ENCODE measurements around the gene MAGEB16. TPM values are rescaled to one million over a fixed set of nuclear protein-coding genes. Genes with fewer than 3 reads are reported as not detected.

Gene MAGEB16
- total RNA-seq, 6 experiments from 2014 or later: not detected

DNA sequence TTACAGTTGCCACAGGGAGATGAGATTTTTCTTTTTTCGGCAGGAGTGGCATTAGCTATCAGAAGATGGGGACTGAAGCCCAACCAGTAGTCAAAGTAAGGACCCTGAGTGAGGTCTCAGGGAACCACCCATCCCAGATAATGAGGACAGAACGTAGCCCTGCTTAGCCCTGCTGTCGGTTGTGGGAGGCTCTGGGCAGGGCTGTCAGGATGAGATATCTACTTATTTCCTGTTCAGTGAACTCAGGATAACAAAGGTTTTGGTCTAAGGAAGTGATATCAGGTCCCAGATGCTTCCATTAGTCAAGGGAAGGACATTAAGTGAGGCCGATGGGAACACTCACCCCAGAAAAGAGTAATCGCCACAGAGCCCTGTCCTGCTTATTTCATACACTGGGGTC is 2.3 kb downstream of the MAGEB16 start:
- peaks cover 13% of the 10 kb centered on the region for H3K9me3 Mint-ChIP-seq
- DNase-seq: no peak
- no peak overlapping the region for H3K27ac Mint-ChIP-seq
- TF ChIP-seq, protein P1, sequence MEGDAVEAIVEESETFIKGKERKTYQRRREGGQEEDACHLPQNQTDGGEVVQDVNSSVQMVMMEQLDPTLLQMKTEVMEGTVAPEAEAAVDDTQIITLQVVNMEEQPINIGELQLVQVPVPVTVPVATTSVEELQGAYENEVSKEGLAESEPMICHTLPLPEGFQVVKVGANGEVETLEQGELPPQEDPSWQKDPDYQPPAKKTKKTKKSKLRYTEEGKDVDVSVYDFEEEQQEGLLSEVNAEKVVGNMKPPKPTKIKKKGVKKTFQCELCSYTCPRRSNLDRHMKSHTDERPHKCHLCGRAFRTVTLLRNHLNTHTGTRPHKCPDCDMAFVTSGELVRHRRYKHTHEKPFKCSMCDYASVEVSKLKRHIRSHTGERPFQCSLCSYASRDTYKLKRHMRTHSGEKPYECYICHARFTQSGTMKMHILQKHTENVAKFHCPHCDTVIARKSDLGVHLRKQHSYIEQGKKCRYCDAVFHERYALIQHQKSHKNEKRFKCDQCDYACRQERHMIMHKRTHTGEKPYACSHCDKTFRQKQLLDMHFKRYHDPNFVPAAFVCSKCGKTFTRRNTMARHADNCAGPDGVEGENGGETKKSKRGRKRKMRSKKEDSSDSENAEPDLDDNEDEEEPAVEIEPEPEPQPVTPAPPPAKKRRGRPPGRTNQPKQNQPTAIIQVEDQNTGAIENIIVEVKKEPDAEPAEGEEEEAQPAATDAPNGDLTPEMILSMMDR (IDR thresholded peaks at IDR 0.05): no peak
- H3K4me1 Mint-ChIP-seq (ENCODE audit: low read depth): no peaks in the 10 kb centered on the region
- no peaks in the 10 kb centered on the region for H3K36me3 Mint-ChIP-seq (ENCODE audit: low read depth)
- H3K27me3 Mint-ChIP-seq (ENCODE audit: insufficient read depth): no peaks in the 10 kb centered on the region
- H3K4me3 Mint-ChIP-seq: no peak overlapping the region

DNA sequence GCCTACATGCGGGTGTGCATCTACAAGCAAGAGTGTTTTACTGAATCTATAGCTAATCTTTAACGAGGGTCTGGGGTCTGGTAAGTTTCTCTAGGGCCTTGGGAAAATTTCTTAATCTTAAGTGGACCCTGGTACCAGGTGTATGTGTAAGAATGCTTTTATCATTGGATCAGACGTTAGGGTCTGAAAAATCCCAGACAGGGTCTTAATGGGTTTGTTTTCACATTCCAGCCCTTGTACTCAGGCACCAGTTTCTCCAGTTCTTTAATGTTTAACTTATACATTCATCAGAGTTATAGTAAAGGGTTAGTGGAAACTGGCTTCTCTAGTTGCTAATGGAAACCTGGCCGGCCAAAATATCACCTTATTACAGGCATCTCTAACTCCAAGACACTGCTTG is 11.6 kb downstream of the MAGEB16 start:
- Mint-ChIP-seq H3K4me3 (no peak overlapping the region), H3K27me3 (ENCODE audit: insufficient read depth) (no peaks in the 10 kb centered on the region), H3K4me1 (ENCODE audit: low read depth) (no peaks in the 10 kb centered on the region), H3K27ac (no peak overlapping the region), H3K9me3 (peaks cover 17% of the 10 kb centered on the region), H3K36me3 (ENCODE audit: low read depth) (no peaks in the 10 kb centered on the region)
- no peak for DNase-seq
- TF ChIP-seq, protein P1 (IDR thresholded peaks at IDR 0.05): no peak

DNA sequence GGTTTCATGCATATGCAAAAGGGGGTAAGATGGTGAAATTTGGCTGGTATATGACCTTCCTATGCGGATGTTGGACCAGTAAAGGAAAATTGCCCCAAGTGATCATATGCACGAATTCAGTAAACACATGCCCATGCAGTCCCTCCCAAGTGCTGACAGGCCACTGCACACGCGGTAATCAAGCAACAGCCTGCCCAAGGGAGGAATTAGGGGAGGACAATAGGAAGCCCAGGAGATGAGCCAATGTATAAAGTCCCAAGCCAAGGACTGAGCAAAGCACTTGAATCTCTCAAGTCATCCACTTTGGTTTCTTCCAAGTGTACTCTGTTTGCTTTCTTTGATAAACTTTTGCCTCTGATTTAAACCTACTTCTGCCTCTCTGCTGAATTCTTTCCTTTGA is 21.1 kb downstream of the MAGEB16 start:
- Mint-ChIP-seq H3K36me3 (ENCODE audit: low read depth) (no peaks in the 10 kb centered on the region), H3K27me3 (ENCODE audit: insufficient read depth) (no peaks in the 10 kb centered on the region), H3K9me3 (no peaks in the 10 kb centered on the region; the same call in 1 of the 2 replicates), H3K4me1 (ENCODE audit: low read depth) (no peaks in the 10 kb centered on the region), H3K4me3 (no peak overlapping the region), H3K27ac (no peak overlapping the region)
- TF ChIP-seq, protein P1 (IDR thresholded peaks at IDR 0.05): no peak
- no peak for DNase-seq

DNA sequence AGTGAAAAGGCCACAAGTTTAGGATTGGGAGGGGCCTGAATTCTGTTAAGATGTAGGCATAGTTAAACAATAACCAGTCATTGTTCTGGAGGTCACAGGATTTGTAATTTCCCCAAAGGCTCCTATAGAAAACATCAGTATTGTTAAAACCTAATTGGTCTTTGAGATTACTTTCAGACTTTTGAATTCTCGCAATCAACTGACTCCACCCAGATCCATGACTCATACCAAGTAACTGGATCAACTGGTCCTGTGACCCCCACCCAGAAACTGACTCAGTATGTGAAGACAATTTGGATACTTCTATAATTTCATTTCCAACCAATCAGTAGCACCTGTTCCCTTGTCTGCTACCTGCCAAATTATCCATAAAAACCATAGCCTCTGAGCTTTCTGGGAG is 28.4 kb downstream of the MAGEB16 start:
- no peak for DNase-seq
- Mint-ChIP-seq H3K4me3 (no peak overlapping the region), H3K36me3 (ENCODE audit: low read depth) (no peaks in the 10 kb centered on the region), H3K4me1 (ENCODE audit: low read depth) (no peaks in the 10 kb centered on the region), H3K27me3 (ENCODE audit: insufficient read depth) (no peaks in the 10 kb centered on the region), H3K27ac (no peak overlapping the region), H3K9me3 (peaks cover 2% of the 10 kb centered on the region; the same call in 1 of the 2 replicates)
- TF ChIP-seq, protein P1 (IDR thresholded peaks at IDR 0.05): no peak

DNA sequence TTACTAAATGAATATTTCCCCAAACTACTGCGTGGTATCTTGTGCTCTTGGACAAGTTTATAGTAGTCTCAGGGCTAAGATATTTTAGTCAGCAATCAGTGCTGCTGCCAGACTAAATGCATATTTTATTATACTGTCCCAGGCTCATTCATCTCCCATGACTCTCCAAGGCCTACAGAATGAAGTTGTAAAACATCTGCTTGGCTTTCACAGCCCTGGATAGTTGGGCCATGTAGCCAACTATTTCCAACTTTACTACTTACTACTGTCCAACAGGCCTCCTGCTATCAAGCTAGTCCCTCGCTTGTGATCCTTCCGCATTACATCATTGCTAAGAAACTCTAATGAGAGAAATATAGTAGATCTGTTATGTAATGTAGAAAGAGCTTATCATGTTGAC is 31.4 kb downstream of the MAGEB16 start:
- DNase-seq: no peak
- H3K27me3 Mint-ChIP-seq (ENCODE audit: insufficient read depth): no peaks in the 10 kb centered on the region
- H3K27ac Mint-ChIP-seq: no peak overlapping the region
- TF ChIP-seq, protein P1 (IDR thresholded peaks at IDR 0.05): no peak
- no peaks in the 10 kb centered on the region; the same call in 1 of the 2 replicates for H3K36me3 Mint-ChIP-seq (ENCODE audit: low read depth)
- H3K4me3 Mint-ChIP-seq: no peak overlapping the region
- peaks cover 5% of the 10 kb centered on the region; the same call in 1 of the 2 replicates for H3K9me3 Mint-ChIP-seq
- H3K4me1 Mint-ChIP-seq (ENCODE audit: low read depth): no peaks in the 10 kb centered on the region

DNA sequence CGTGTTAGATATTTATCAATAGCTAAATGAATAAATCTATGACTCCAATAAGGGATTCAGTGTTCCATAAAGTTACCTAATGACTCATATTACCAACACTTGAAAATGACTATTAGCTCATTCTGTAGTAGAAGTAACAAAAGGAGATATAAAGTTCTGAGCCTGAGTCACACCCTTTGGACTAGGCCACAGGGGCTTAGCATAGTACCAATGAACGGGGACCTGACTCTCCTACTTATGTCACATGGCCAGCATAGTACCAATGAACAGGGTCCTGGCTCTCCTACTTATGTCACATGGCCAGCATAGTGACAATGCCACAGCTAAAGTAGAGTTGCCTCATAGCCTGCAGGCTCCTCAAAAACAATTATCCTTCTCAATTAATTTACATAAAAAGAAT is 43.7 kb downstream of the MAGEB16 start:
- H3K4me3 Mint-ChIP-seq: no peak overlapping the region
- no peaks in the 10 kb centered on the region for H3K36me3 Mint-ChIP-seq (ENCODE audit: low read depth)
- H3K27ac Mint-ChIP-seq: no peak overlapping the region
- peaks cover 6% of the 10 kb centered on the region; the same call in 1 of the 2 replicates for H3K9me3 Mint-ChIP-seq
- TF ChIP-seq, protein P1 (IDR thresholded peaks at IDR 0.05): no peak
- H3K27me3 Mint-ChIP-seq (ENCODE audit: insufficient read depth): no peaks in the 10 kb centered on the region
- DNase-seq: no peak
- no peaks in the 10 kb centered on the region for H3K4me1 Mint-ChIP-seq (ENCODE audit: low read depth)
